Measurements from ENCODE around the gene MTURN. TPM values are rescaled to one million over a fixed set of nuclear protein-coding genes. Genes with fewer than 3 reads are reported as not detected.
"Not testable (repeated sequence)": the region's sequence is repeated elsewhere in the genome, so short reads cannot be mapped to it uniquely, and the experiment has no call there.

Gene MTURN
- total RNA-seq, 1 donor from 2014 or later: 113 TPM

GRCh38 chr7:30177186-30177585, 42.4 kb downstream of the MTURN start:
- DNase-seq (ENCODE audit: low spot score): no peak

GRCh38 chr7:30177965-30178364, 43.2 kb downstream of the MTURN start:
- DNase-seq (ENCODE audit: low spot score): no peak

GRCh38 chr7:30178748-30179436, 44.1 kb downstream of the MTURN start:
- DNase-seq (ENCODE audit: low spot score): no peak

- DNase-seq (ENCODE audit: low spot score): no peak
These were observed 45.9 kb downstream of the MTURN start for GRCh38 chr7:30180718-30181117.

GRCh38 chr7:30181211-30181610, 46.4 kb downstream of the MTURN start:
- DNase-seq (ENCODE audit: low spot score): no peak

- no peak for DNase-seq (ENCODE audit: low spot score)
These were observed 47.1 kb downstream of the MTURN start for GRCh38 chr7:30181736-30182522.

GRCh38 chr7:30182814-30183213, 48.0 kb downstream of the MTURN start:
- DNase-seq (ENCODE audit: low spot score): no peak

GRCh38 chr7:30183749-30184369, 49.1 kb downstream of the MTURN start:
- no peak for DNase-seq (ENCODE audit: low spot score)

GRCh38 chr7:30184791-30185487, 50.2 kb downstream of the MTURN start:
- DNase-seq (ENCODE audit: low spot score): no peak

- DNase-seq (ENCODE audit: low spot score): no peak
These were observed 50.7 kb downstream of the MTURN start for GRCh38 chr7:30185496-30185895.

- no peak for DNase-seq (ENCODE audit: low spot score)
These were observed 51.9 kb downstream of the MTURN start for GRCh38 chr7:30186725-30187124.

GRCh38 chr7:30187513-30187912, 52.7 kb downstream of the MTURN start:
- DNase-seq (ENCODE audit: low spot score): no peak

GRCh38 chr7:30188381-30188780, 53.6 kb downstream of the MTURN start:
- DNase-seq (ENCODE audit: low spot score): not testable (repeated sequence)

GRCh38 chr7:30188811-30189210, 54.0 kb downstream of the MTURN start:
- DNase-seq (ENCODE audit: low spot score): no peak

- no peak for DNase-seq (ENCODE audit: low spot score)
These were observed 57.0 kb downstream of the MTURN start for GRCh38 chr7:30191809-30192208.

- no peak for DNase-seq (ENCODE audit: low spot score)
These were observed 58.7 kb downstream of the MTURN start for GRCh38 chr7:30193336-30193943.

GRCh38 chr7:30196408-30196807, 61.6 kb downstream of the MTURN start:
- DNase-seq (ENCODE audit: low spot score): no peak

- no peak for DNase-seq (ENCODE audit: low spot score)
These were observed 62.7 kb downstream of the MTURN start for GRCh38 chr7:30197438-30197837.

GRCh38 chr7:30199271-30199670, 64.5 kb downstream of the MTURN start:
- DNase-seq (ENCODE audit: low spot score): no peak

GRCh38 chr7:30200591-30200990, 65.8 kb downstream of the MTURN start:
- DNase-seq (ENCODE audit: low spot score): no peak

- no peak for DNase-seq (ENCODE audit: low spot score)
These were observed 66.4 kb downstream of the MTURN start for GRCh38 chr7:30201161-30201666.
